ENCODE measurements around the gene FRYL. TPM values are rescaled to one million over a fixed set of nuclear protein-coding genes. Genes with fewer than 3 reads are reported as not detected.

The FRYL gene
- total and polyA plus RNA-seq, 2 of the 8 experiments (the other 6 are each of a cell fraction or from before 2014, with no cell fraction given) = 8.0 to 36.5 TPM

- Histone ChIP-seq H3K9ac (replicated peaks in 1 of 4; ENCODE audit: extremely low read depth in 1 of 4, low read depth in 3 of 4, low read length in 3 of 4) (no peak overlapping the region), H3K27ac (ENCODE audit: low read depth, low read length) (no peak overlapping the region), H3K23ac (ENCODE audit: insufficient read length) (no peak overlapping the region), H4K5ac (ENCODE audit: insufficient read length, low read depth, low read length) (no peak overlapping the region), H3K36me3 (ENCODE audit: control insufficient read depth in 2 of 4, insufficient read depth in 4 of 4, low read length in 3 of 4) (no peaks in the 10 kb centered on the region), H2AFZ (ENCODE audit: low read length) (no peak overlapping the region), H3K18ac (ENCODE audit: extremely low read depth, low read length) (no peak overlapping the region), H2BK120ac (replicated peaks; ENCODE audit: low read depth, low read length) (no peak overlapping the region), H3K79me2 (ENCODE audit: control insufficient read depth in 1 of 2, insufficient read depth in 2 of 2, low read length in 2 of 2) (peaks cover 0 to 21% of the 10 kb centered on the region in 2 experiments; a peak in 2 of 4 replicates), H3K56ac (replicated peaks; ENCODE audit: insufficient read length, low read depth, low read length) (no peak overlapping the region), H3K4me3 (ENCODE audit: extremely low read depth in 1 of 4, insufficient read depth in 2 of 4, low read depth in 3 of 4, low read length in 4 of 4) (no peak overlapping the region), H3K4me2 (ENCODE audit: insufficient read depth in 1 of 2, low read depth in 2 of 2, low read length in 2 of 2) (no peak overlapping the region), H3K14ac (ENCODE audit: insufficient read length) (no peak overlapping the region), H3K23me2 (ENCODE audit: low read depth, low read length) (no peaks in the 10 kb centered on the region), H2BK12ac (ENCODE audit: low read depth, low read length) (no peak overlapping the region), H2BK20ac (ENCODE audit: low read length) (no peak overlapping the region), H4K8ac (ENCODE audit: extremely low read depth, insufficient read depth, low read length) (no peak overlapping the region), H3K4ac (replicated peaks; ENCODE audit: insufficient read length, low read depth, low read length) (no peak overlapping the region), H4K20me1 (replicated peaks in 1 of 2; ENCODE audit: control insufficient read depth in 1 of 2, insufficient read depth in 2 of 2, low read length in 2 of 2) (no peaks in the 10 kb centered on the region), H3K27me3 (replicated peaks in 1 of 4; ENCODE audit: control insufficient read depth in 3 of 4, extremely low read depth in 1 of 4, insufficient read depth in 3 of 4, low read length in 3 of 4) (no peaks in the 10 kb centered on the region), H4K91ac (replicated peaks; ENCODE audit: insufficient read length, low read length) (no peak overlapping the region), H2BK5ac (ENCODE audit: low read depth, low read length) (no peak overlapping the region), H2AK5ac (ENCODE audit: low read depth, low read length) (no peak overlapping the region), H3K79me1 (ENCODE audit: low read depth, low read length) (no peaks in the 10 kb centered on the region), H3K9me3 (ENCODE audit: insufficient read depth in 2 of 2, low read depth in 1 of 2, low read length in 1 of 2) (no peaks in the 10 kb centered on the region; a peak in 1 of 4 replicates), H2BK15ac (ENCODE audit: low read length) (no peak overlapping the region), H3K4me1 (replicated peaks in 1 of 4; ENCODE audit: control insufficient read depth in 3 of 4, insufficient read depth in 4 of 4, low read length in 3 of 4) (peaks cover 0 to 4% (median 0%) of the 10 kb centered on the region in 4 experiments; a peak in 1 of 7 replicates)
- DNase-seq (ENCODE audit: low read depth in 1 of 2, low spot score in 2 of 2) (no peak), FAIRE-seq (no peak)
- POLR2A ChIA-PET (ENCODE audit: partially characterized antibody) = no interaction called here
- CTCF ChIA-PET (ENCODE audit: partially characterized antibody) = interaction anchor here (1.4 kb wide), 1 partner anchor 10 kb away, joined by 4 read pairs; no protein-coding TSS in a partner anchor
- 84% methylated on average over 2 of the region's 2 CpGs; no CpG with 5 or more reads in 1 of the 2 experiments for WGBS, 2 experiments (ENCODE audit: extremely low coverage in 1 of 2, insufficient coverage in 1 of 2, insufficient read length in 1 of 2, insufficient replicate concordance in 2 of 2, low coverage in 1 of 2, low lambda C conversion rate in 2 of 2, missing lambda C conversion rate in 1 of 2)
- no peak for TF ChIP-seq RNF2 (IDR thresholded peaks at IDR 0.05; ENCODE audit: borderline replicate concordance, low read depth, low read length, missing control alignments, poor library complexity, severe bottlenecking)
- no peak for TF ChIP-seq KDM4A (IDR thresholded peaks at IDR 0.05; ENCODE audit: low read depth, low read length, severe bottlenecking)
- TF ChIP-seq KDM1A (IDR thresholded peaks at IDR 0.05; ENCODE audit: borderline replicate concordance, low read length) = no peak
- no peak for TF ChIP-seq BRCA1 (IDR thresholded peaks at IDR 0.05; ENCODE audit: low read depth, low read length)
- no peak for TF ChIP-seq USF2 (IDR thresholded peaks at IDR 0.05; ENCODE audit: low read length)
- no peak for TF ChIP-seq CBX8 (IDR thresholded peaks at IDR 0.05; ENCODE audit: borderline replicate concordance, low read depth, low read length)
- no peak for TF ChIP-seq ASH2L (IDR thresholded peaks at IDR 0.05; ENCODE audit: low read length)
- no peak for TF ChIP-seq BCL11A (IDR thresholded peaks at IDR 0.05; ENCODE audit: low read depth in 2 of 2, low read length in 2 of 2)
- TF ChIP-seq SP2 (IDR thresholded peaks at IDR 0.05; ENCODE audit: low read length) = no peak
- TF ChIP-seq SIRT6 (IDR thresholded peaks at IDR 0.05; ENCODE audit: low read length) = no peak
- TF ChIP-seq EZH2 (IDR thresholded peaks at IDR 0.05; ENCODE audit: low read depth, low read length, severe bottlenecking) = no peak
- TF ChIP-seq SIN3A (conservative IDR thresholded peaks at IDR 0.05 in 1 of 2, IDR thresholded peaks at IDR 0.05 in 1 of 2; ENCODE audit: low read depth in 1 of 2, low read length in 2 of 2) = no peak
These were observed 145.3 kb downstream of the FRYL start for GRCh38 chr4:48634688-48635308.

All from H1 (cell line).